Measurements from ENCODE around the gene LINC00237.

GRCh38 chr20:21052686-21053001 lies 53.5 kb downstream of the LINC00237 start:
- TF ChIP-seq CTCF (IDR thresholded peaks at IDR 0.05 in 8 of 11, conservative IDR thresholded peaks at IDR 0.05 in 3 of 11) (no peak), POLR2A (IDR thresholded peaks at IDR 0.05) (no peak)
